ENCODE measurements around the gene S100A4. TPM values are rescaled to one million over a fixed set of nuclear protein-coding genes. Genes with fewer than 3 reads are reported as not detected.

The S100A4 gene
- total RNA-seq (2021; ENCODE audit: unreplicated experiment) = 384 TPM
- polyA plus RNA-seq (2012) = 374 and 390 TPM in 2 replicates
- percentile 92 among the genes with signal in this experiment for Bru-seq, nascent RNA
- BruChase-seq, experiment 1, labeled RNA remaining after a 6-hour chase = percentile 97 among the genes with signal in this experiment
- BruChase-seq, experiment 2, labeled RNA remaining after a 2-hour chase = percentile 97 among the genes with signal in this experiment
- long read RNA-seq, transcript S100A4-206 (2 exons, 755 nt) = minor isoform, 5 of 126 reads
- long read RNA-seq, transcript S100A4-204 (3 exons, 600 nt) = major isoform, 99 of 126 reads
- long read RNA-seq, transcript S100A4-205 (3 exons, 537 nt) = minor isoform, 5 of 126 reads
- long read RNA-seq, transcript S100A4-203 (3 exons, 573 nt) = minor isoform, 8 of 126 reads
- long read RNA-seq, partial matches to known transcripts = 1 of 126 reads
- long read RNA-seq, other reads (novel, unspliced or antisense) = 8 of 126 reads

- DNase-seq (ENCODE audit: low read depth, low spot score) = peak; percentile 87
- H3K4me1 ChIP-seq (ENCODE audit: control insufficient read depth in 1 of 2, insufficient read depth in 2 of 2, low read length in 2 of 2) = peaks cover 96 to 100% of the 10 kb centered on the region in 2 experiments
- intact Hi-C loops (cut with micrococcal nuclease) = no loop called here
- peaks cover 14% of the 10 kb centered on the region; the same call in 1 of the 2 replicates for H3K79me2 ChIP-seq (ENCODE audit: insufficient read depth, low read length)
- CTCF ChIA-PET = interaction anchor here (1.0 to 2.0 kb wide), 4 partner anchors 12 to 83 kb away, joined by 4 to 7 read pairs (median 4); partner anchors contain the start of gene S100A1
- H3K4me3 ChIP-seq (replicated peaks in 1 of 2; ENCODE audit: low read depth in 1 of 2, low read length in 2 of 2) = peak within 1 kb of the TSS; percentile 50 to 54
- no peaks in the 10 kb centered on the region for H3K9me3 ChIP-seq (ENCODE audit: control insufficient read depth in 1 of 2, insufficient read depth in 1 of 2, low read depth in 1 of 2, low read length in 2 of 2)
- POLR2A ChIA-PET = interaction anchor here (0.6 to 5.6 kb wide), 13 partner anchors 8 to 70 kb away, joined by 3 to 67 read pairs (median 5); partner anchors contain the start of genes S100A14, S100A16, S100A2 and S100A6
- ATAC-seq = peak; percentile 71
- no peaks in the 10 kb centered on the region for H4K20me1 ChIP-seq (ENCODE audit: insufficient read depth)
- RAD21 ChIA-PET (ENCODE audit: low non-redundant PET in 1 of 2, low total read pairs in 2 of 2, uncharacterized antibody in 2 of 2, unreplicated experiment in 2 of 2) = interaction anchor here (1.0 to 1.5 kb wide), 4 partner anchors 13 to 23 kb away, joined by 4 to 7 read pairs (median 4); partner anchors contain the start of gene S100A2 (in 1 of the 2)
- no peaks in the 10 kb centered on the region for H3K9me2 ChIP-seq (ENCODE audit: insufficient read depth)
- TF ChIP-seq ZFX (IDR thresholded peaks at IDR 0.05) (no peak; the same call in 1 of the 2 replicates), POLR2AphosphoS5 (IDR thresholded peaks at IDR 0.05; ENCODE audit: low read depth, low read length) (peak; percentile 62), EZH2phosphoT487 (IDR thresholded peaks at IDR 0.05; ENCODE audit: borderline replicate concordance) (no peak), RAD21 (IDR thresholded peaks at IDR 0.05; ENCODE audit: low read depth) (no peak), SRF (IDR thresholded peaks at IDR 0.05; ENCODE audit: low read depth) (no peak), CTCF (IDR thresholded peaks at IDR 0.05 in 2 of 3, conservative IDR thresholded peaks at IDR 0.05 in 1 of 3; ENCODE audit: borderline replicate concordance in 1 of 3, insufficient read depth in 1 of 3, low read depth in 2 of 3, low read length in 2 of 3) (no peak), SP1 (IDR thresholded peaks at IDR 0.05; ENCODE audit: low read depth) (no peak), ZBTB33 (IDR thresholded peaks at IDR 0.05; ENCODE audit: extremely low read depth, insufficient replicate concordance, low read length) (no peak), EGR1 (IDR thresholded peaks at IDR 0.05; ENCODE audit: low read depth) (no peak), EZH2 (IDR thresholded peaks at IDR 0.05) (no peak), ZNF274 (IDR thresholded peaks at IDR 0.05; ENCODE audit: low read depth, low read length) (no peak), YY1 (IDR thresholded peaks at IDR 0.05; ENCODE audit: extremely low read depth, insufficient replicate concordance, low read depth, low read length) (peak; percentile 73), POLR2A (IDR thresholded peaks at IDR 0.05; ENCODE audit: borderline replicate concordance, extremely low read depth, insufficient read depth, insufficient read length) (peak; percentile 60), TCF7L2 (IDR thresholded peaks at IDR 0.05; ENCODE audit: borderline replicate concordance, extremely low read depth, insufficient read depth, insufficient read length) (peak; percentile 8), SIN3A (IDR thresholded peaks at IDR 0.05; ENCODE audit: low read depth) (no peak), MAX (IDR thresholded peaks at IDR 0.05) (no peak)
- peak within 1 kb of the TSS; percentile 81 for H3K9ac ChIP-seq (ENCODE audit: low read length)
- H3K27ac ChIP-seq (ENCODE audit: low read depth, low read length) = peak within 1 kb of the TSS; percentile 97
- H3K27me3 ChIP-seq (ENCODE audit: insufficient read depth, low read length) = no peaks in the 10 kb centered on the region
- H2AFZ ChIP-seq (ENCODE audit: low read depth, low read length, poor library complexity, severe bottlenecking) = no peak within 1 kb of the TSS
- H3K4me2 ChIP-seq (ENCODE audit: low read length) = peak within 1 kb of the TSS; percentile 77
- TSS peak; percentile 92 for BruUV-seq (replicated peaks)
- no peaks in the 10 kb centered on the region for H3K36me3 ChIP-seq (ENCODE audit: control insufficient read depth in 1 of 2, insufficient read depth in 2 of 2, low read length in 2 of 2)
Observed at GRCh38 chr1:153545067-153546055, at the start of gene S100A4. S100A4 (minus strand) TSS chr1:153545806; CDS start chr1:153544794, 1,012 bp downstream.
